HG03342 (cell line): ENCODE results near the gene PPM1E.

Experiments used
- ATAC-seq: cut with Tn5 transposase; IDR thresholded peaks from one replicate; pipeline ENCODE4 v1.9.1; 2021; ENCODE audit warnings: mild to moderate bottlenecking, moderate library complexity; ENCODE audit not compliant: unreplicated experiment

Gene PPM1E

GRCh38 chr17:59030811-59031210 lies 275.2 kb downstream of the PPM1E start:
- ATAC-seq: no peak
